NCI-H1694 treated with DMSO at 0.1 percent for 48 hours (cell line): ENCODE data around the gene NUDCD3.

Experiments used
- DNase-seq: peaks from one replicate; lab custom pipeline; 2025; lab: John Stamatoyannopoulos, UW

NUDCD3 gene

DNA sequence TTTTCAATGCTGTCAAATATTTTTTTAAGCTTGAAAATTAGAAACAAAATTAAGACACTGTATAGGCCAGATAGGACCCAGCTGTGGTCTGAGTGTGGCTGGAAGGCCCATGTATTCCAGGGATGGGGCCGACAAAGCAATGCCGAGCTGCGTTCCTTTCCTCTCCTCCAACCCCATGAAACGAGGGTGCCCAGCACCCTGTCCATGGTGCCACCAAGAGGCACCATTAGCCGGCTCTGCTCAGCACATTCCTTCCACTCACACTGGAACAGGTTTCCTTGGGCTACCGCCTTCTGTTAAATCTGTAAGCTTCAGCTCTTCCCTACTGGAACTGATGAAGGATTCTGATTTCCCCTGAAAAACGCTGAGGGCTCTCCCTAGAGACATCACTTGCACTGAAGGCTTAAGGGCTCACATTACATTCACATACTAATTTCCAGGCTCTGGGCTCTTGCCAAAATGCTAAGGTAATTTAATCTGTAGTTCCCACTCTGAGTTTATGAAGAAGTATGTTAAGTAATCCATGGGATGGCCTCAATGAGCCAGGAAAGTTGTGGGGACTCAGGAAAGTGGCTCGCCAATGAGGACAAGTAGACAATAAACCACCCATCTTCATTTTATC, 91.4 kb downstream of the NUDCD3 start:
- DNase-seq = peak; percentile 10

GRCh38 chr7:44398511-44398911, 91.9 kb downstream of the NUDCD3 start:
- no peak for DNase-seq

DNA sequence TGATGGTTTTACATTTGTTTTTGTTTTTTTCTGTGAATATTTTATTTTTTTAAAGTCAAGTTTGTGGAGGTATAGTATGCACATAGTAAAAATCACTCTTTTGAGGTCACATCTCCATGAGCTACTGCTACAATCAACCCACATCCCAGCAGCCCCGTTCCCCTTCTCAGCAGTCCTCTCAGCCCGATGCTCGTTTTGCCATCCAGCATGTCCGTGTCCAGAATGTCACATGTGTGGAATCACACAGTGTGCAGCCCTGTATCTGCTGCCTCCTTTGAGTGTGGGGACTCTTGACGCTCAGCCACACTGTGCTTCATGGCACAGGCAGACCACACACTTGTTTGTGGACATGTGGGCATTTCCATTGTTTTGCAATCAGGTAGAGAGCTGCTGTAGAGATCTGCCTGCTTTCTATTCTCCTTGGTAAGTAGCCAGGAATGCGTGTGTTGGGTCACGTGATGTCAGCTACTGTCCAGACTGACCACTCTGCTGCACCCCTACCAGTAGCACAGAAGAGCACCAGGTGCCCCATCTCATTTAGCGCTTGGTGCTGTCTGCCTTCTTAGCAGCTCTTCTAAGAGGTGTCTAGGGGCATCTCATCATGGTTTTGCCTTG, 93.4 kb downstream of the NUDCD3 start:
- no peak for DNase-seq

GRCh38 chr7:44396496-44396895, 94.0 kb downstream of the NUDCD3 start:
- DNase-seq = no peak

GRCh38 chr7:44395067-44395466, 95.4 kb downstream of the NUDCD3 start:
- DNase-seq = no peak

DNA sequence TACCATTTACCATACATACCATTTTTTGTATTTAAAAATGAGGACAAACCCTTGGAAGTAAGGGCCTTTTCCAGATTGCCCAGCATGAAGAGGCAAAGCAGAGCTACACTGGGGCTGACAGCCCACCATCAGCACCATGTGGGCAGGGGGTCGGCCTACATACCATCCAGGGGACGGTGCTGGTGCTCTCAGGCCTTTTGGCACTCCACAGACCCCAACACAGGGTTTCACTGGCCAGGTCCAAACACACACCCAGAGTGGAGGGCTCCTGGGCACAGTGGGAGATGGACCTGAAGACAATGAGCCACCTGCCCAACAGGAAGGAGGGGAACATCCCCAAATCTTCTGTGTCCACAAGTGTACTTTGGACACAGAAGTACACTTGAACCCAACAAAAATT, 95.8 kb downstream of the NUDCD3 start:
- no peak for DNase-seq

DNA sequence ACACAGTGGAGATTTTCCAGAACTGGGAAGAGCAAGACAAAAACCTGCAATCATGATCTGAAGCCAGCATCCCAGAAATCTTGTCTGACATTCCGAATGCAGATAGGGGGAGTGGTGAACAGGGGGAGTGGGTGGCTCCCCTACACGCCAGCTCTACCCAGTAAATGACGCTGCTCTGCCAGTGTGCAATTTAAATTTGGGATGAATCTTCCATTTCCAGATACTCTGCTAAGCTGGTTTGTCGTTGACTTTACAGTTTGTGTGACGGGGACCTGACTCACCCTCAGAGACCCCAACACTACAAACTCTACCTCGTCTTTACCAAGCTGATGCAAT, 96.4 kb downstream of the NUDCD3 start:
- DNase-seq = no peak

DNA sequence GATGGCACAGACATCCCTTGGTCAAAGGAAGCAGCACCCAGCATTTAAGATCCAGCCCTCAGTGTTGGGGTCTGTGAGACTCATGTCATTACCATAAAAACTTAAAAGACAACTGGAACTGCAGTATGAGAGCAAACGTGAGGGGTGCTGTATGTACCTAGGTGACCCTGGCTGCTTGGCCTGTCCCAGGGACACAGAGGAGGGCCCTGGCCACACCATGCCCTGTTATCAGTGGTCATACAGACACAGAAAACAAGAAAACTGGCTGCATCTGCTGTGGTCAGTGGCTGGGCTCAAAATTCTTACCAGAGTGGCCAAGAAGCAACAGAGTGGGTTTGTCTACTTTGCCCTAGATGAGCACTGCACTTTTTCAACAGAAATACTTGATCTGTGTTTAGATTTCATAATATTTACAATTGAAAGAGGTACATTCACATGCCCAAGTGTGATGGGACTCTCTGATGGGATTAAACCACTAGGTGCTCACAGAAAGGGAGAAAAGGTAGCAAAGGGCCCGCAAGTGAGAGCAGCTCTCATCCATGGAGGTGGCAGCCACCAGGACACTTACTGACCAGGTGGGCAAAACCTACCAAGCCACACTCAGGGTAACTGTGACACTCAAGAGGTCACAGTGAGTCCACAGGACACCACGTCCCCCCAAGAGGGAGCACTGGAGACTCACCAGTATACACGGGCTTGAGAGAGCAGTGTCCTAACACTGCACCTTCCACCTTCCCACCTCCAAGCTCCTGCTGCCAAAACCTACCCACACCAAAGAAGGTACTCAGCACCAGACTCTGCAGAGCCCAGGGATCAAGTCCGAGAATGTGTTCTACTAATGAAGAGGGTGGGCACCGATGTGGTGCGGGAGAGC, 97.0 kb downstream of the NUDCD3 start:
- no peak for DNase-seq

GRCh38 chr7:44392618-44393010, 97.8 kb downstream of the NUDCD3 start:
- no peak for DNase-seq

DNA sequence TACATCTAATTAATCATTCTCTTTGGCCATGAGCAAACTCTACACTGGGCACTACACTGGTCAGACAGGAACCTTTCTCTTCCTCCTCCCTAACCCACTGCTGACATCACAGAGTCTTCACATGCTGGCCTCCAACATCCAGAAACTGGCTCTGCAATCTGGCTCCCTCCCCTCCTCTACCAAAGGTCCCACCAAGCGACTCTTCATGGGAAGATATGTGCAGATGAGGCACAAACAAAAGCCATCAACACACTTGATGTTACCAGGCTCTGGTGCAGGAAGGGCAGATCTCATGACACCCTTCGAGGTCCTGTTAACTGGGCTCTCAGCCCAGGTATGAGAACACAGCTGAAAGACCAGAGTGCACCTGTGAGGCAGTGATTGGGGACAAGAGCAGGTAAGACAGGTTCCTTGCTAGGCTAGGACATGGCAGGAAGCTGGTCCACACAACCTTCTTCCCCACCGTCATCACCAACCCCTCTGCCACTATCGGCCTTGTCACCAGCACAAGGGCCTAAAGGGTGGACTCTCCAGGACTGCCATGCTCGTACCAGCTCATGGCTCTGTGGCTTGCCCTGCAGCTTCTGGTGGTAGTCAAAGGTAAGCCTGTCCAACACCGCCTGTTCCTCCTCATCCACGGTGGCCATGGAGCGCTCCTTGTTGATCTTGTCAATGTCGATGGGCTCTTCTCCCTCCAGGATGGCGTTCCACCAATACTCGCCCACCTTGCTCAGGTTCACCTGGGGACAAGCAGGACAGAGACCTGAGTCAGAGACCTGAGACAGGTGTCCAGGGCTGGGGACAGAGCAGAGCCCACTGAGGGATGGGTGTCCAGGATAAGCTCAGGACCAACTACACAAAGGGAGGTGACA, 98.5 kb downstream of the NUDCD3 start:
- DNase-seq = no peak

GRCh38 chr7:44391171-44391570, 99.3 kb downstream of the NUDCD3 start:
- DNase-seq = no peak

DNA sequence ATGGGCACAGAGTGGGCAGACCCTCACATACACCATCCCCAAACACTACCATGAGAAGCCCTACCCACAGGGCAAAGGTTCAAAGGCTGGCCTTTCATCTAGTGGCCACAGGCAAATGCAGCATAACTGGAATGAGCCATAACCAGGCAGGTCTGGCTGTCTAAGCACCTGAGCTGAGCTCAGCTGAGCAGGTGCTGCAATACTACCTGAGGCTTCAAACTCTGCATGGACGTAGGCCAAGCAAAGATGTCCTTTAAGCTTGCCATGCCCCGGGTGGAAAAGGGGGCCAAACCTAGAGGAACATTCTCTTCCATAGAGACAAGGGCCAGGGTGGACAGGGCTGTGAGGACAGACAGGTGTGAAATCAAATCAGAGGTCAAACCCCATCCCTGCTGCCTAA, 99.8 kb downstream of the NUDCD3 start:
- DNase-seq = no peak

GRCh38 chr7:44388089-44388970, 102.1 kb downstream of the NUDCD3 start:
- DNase-seq = no peak

GRCh38 chr7:44387389-44387788, 103.1 kb downstream of the NUDCD3 start:
- DNase-seq = no peak

GRCh38 chr7:44386139-44386913, 104.1 kb downstream of the NUDCD3 start:
- DNase-seq = no peak

- DNase-seq = no peak
Measured at GRCh38 chr7:44385434-44386138, 104.9 kb downstream of the NUDCD3 start.

GRCh38 chr7:44384586-44385433, 105.6 kb downstream of the NUDCD3 start:
- DNase-seq = no peak

DNA sequence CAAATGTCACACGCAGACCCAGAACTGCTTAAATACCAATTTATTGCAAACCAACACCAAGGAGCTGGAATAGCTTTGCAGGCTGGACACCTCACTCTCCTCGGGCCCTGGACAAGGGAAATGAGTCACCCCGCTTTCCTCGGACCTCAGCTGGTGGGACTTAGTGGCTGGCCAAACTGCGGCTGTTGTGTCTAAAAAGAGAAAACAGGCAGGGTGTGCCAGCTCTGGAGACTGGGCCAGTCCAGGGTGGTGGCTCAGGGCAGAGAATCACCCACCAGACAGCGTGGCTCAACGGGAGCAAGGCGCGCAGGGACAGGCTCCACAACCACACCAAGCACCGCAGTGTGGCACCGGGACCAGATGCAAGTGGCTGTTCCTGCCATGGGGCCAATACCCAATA, 106.9 kb downstream of the NUDCD3 start:
- no peak for DNase-seq
